NCI-H128 (cell line): ENCODE data around the gene BAIAP2L1.

Experiments used
- DNase-seq: peaks from one replicate; lab custom pipeline; 2025; ENCODE audit not compliant: unreplicated experiment; lab: John Stamatoyannopoulos, UW

Gene BAIAP2L1

GRCh38 chr7:98242342-98242741 lies 158.5 kb downstream of the BAIAP2L1 start:
- no peak for DNase-seq

- no peak for DNase-seq
These were observed 159.1 kb downstream of the BAIAP2L1 start for GRCh38 chr7:98241674-98242241.
